Ramos (cell line): ENCODE data around the gene CDH1.

Source experiments
- in situ Hi-C: fragments of 300-500 bp; cut with MboI; formaldehyde crosslinking; loops from one replicate; pipeline ENCODE4 v1.14.3; 2022; ENCODE audit warnings: low sequenced_read_pairs; ENCODE audit not compliant: unreplicated experiment

Gene CDH1

DNA sequence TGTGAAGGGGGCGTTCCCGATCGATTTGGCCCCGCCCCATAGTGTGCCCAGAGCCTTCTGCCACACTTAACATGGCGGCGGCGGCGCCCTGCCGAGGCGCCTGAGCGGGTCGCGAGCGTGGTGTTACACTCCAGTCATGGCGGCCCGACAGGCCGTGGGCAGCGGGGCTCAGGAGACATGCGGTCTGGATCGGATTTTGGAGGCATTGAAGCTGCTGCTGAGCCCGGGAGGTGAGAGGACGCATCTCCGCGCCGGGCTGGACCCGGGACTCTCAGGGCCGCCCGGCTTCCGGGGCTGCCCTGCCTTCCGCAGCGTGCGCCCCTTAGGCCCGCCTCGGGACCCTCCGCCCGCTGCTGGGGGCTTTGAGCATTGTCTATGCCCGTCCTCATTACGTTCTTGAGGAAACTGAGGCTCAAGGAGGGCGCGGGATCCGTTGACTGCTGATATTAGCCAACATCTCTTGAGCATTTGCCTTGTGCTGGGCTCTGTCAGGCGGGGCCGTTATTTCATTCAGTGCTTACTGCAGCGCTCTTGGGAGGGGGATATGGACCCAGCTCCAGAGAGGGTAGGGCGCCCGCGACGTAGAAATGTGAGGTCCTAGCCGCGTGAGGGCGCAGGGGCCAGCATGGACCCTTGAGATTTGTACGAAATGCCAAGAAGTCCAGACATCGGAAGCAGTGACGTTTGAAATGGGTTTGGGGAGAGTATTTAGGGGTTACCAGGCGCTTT is 106.6 kb downstream of the CDH1 start, which contains the start of gene TANGO6:
Gene TANGO6 (plus strand): TSS at position 50 of the 729 bp plus-strand sequence. CDS start 87 bp downstream, at position 137.
- in situ Hi-C loops = no loop called here

DNA sequence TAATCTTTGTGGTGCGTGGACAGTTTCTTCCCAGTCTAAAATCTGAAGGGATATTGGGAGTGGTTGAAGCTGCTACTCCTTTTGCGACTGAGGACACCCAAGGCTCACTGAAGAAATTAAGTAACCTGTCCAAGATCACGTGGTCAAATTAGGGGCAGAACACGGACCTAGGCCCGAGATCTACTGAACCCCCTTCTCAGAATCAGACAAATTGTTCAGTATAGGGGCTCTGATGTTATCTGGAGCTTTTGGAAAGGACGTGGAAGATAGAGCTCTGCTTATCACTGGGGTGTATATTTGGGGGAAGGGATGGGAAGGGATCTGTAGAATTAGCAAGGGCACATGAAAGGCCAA is 107.1 kb downstream of the CDH1 start:
- in situ Hi-C loops = no loop called here

- in situ Hi-C loops = no loop called here
Measured at GRCh38 chr16:68848786-68849185, 111.7 kb downstream of the CDH1 start.

GRCh38 chr16:68850481-68850880 is 113.4 kb downstream of the CDH1 start:
- in situ Hi-C loops = no loop called here

DNA sequence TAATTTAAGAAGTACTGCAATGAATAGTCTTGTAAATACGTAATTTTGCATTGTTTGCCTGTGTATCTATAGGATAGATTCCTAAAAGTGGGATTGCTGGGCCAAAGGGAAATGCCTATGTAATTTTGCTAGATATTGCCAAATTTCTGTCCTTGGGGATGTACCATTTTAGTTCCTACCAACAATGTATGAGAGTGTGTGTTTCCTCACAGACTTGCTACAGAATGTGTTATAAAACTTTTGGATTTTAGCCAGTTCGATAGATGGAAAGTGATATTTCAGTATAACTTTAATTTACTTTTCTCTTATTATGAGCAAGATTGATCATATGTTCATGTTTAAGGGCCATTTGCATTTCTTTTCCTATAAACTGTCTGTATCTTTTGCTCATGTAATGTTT is 114.5 kb downstream of the CDH1 start:
- in situ Hi-C loops = no loop called here

GRCh38 chr16:68857479-68857878 is 120.4 kb downstream of the CDH1 start:
- in situ Hi-C loops = no loop called here

DNA sequence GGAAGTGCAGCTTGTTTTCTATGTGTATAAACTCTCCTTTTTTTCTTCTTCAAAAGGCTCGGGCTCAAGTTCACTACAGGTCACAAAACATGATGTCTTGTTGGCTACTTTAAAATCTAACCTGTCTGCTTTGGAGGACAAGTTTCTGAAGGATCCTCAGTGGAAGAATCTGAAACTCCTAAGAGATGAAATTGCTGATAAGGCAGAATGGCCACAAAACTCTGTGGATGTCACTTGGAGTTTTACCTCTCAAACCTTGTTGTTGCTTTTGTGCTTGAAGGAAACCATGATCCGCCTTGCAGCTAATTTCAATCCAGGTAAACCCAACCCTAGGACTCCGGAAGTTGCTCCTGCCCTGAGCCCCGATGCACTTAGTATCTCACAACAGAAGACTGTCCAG is 122.7 kb downstream of the CDH1 start:
- in situ Hi-C loops = no loop called here

- in situ Hi-C loops = no loop called here
Measured at GRCh38 chr16:68860978-68861892, 124.1 kb downstream of the CDH1 start.

DNA sequence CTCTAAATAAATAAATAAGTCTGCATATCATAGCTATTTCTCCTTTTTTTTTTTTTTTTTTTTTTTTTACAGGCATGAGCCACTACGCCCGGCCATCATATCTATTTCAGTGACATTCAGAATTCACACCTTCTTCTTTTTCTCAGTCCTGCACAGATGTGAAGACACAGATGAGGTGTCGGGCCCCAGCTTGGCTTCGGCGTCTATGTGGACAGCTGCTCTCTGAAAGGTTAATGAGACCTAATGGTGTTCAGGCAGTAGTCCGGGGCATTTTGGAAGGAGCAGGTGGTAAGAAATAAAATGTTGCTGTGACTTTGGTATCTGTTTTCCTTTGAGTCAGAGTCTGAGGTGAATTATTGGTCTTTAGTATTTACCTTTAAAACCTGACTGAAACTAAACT is 129.8 kb downstream of the CDH1 start:
- in situ Hi-C loops = no loop called here

GRCh38 chr16:68869492-68870088 is 132.5 kb downstream of the CDH1 start:
- in situ Hi-C loops = no loop called here

DNA sequence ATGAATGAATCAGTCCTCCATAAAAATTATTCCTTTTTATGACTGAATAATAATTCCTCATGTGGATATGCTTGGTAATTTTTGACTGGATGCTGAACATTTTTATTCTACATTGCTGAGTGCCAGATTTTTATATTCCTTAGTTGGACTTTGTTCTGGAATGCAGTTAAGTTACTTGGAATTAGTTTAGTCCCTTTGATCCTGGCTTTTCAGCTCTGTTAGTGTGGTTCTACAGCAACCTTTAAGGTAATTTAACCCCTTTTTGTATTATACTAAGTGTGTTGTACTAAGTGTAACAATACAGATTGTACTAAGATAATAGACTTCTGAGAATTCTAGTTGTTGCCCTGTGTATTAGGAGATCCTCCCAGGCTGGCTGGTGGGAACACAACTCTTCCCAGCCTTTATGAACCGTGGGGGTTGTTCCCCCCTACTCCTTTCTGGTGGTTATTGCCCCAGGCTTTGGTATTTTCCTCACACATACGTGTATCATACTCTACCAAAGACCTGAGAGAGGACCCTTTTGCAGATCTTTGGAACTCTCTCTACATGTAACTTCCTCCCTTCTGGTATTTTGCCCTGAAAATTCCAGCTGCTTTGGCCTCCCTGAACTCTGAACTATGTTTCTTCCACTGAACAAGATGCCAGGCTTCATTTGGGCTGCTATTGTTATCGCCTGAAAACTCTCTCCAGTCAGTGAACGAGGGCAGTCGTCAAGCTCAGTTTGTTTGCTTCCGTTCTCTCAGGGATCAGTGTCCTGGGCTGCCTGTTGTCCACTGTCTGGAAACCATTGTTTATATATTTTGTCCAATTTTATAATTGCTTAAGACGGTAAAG is 136.8 kb downstream of the CDH1 start:
- in situ Hi-C loops = no loop called here

DNA sequence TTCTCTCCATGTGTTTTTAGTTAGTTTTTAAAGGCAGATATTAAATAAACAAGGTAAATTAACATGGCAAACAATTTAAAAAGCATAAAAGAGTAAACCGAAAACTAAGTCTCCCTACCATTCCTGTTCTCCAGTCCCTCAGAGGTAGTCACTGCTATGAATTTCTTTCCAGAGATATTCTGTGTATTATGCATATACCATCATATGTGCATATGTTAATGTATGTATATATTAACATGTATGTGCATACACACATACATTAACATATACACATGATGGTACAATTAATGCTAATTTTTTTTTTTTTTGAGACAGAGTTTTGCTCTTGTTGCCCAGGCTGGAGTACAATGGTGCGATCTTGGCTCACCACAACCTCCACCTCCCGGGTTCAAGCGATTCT is 138.8 kb downstream of the CDH1 start:
- in situ Hi-C loops = no loop called here

GRCh38 chr16:68883685-68884084 is 146.6 kb downstream of the CDH1 start:
- in situ Hi-C loops = no loop called here

DNA sequence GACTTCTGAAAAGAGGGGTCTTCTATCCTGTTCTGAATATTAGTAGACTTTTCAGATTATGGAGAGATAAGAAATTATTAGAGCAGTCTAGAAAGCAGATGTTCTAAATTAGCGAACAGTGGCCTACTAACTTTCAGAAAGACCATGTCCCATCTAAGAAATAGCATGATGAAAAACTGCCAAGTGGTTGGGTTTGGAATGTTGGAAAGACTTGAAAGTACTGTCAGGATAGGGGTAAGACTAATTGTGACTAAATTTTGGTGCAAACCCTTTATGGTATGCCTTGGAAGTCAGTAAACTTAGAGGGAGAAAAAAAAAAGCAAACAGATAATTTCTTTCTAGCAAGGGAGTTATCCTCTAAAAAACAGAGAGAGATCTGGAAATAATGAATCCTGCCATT is 147.3 kb downstream of the CDH1 start:
- in situ Hi-C loops = no loop called here
